Endothelial cell of umbilical vein (primary cell): ENCODE measurements around the gene NR2C2. TPM values are rescaled to one million over a fixed set of nuclear protein-coding genes. Genes with fewer than 3 reads are reported as not detected.

ENCODE experiments used
- BruUV-seq: library from RNA; stranded (reverse); fragments of 400-500 nt; replicated peaks from 2 replicates; lab custom pipeline; 2021; lab: Mats Ljungman, UMichigan
- CTCF ChIA-PET: fragments of 300-600, 350-600 bp; sonication (Branson Sonifier 250); formaldehyde crosslinking; loops from one replicate; lab custom pipeline; 2021; ENCODE audit warnings: antibody characterized with exemption, inconsistent platforms; lab: Charles Lee
- POLR2A ChIA-PET: fragments of 300-600, 350-600 bp; sonication (Branson Sonifier 250); formaldehyde crosslinking; loops from one replicate; lab custom pipeline; 2021; ENCODE audit warnings: antibody characterized with exemption, inconsistent platforms; lab: Charles Lee
- DNase-seq: peaks from one replicate; pipeline ENCODE4 v3.0.0-alpha.2; 2011; ENCODE audit warnings: low read depth, low spot score
- FAIRE-seq: peaks from 2 replicates; lab custom pipeline; 2011; peaks lifted over from hg19 to GRCh38; lab: Jason Lieb, UNC
- H2AFZ ChIP-seq: 2 replicates; pipeline ENCODE4 v1.6.0; 2012; ENCODE audit warnings: low read depth, low read length, control low read depth, inconsistent platforms
- H3K27ac ChIP-seq: 2 replicates; pipeline ENCODE4 v1.5.1; 2011; ENCODE audit warnings: low read depth, mild to moderate bottlenecking, control low read depth, low read length, moderate library complexity; ENCODE audit not compliant: insufficient read depth
- H3K27me3 ChIP-seq, 2 experiments: 2 replicates each; pipeline versions ENCODE4 v1.6.0 to v1.6.1; 2011; ENCODE audit warnings: low read length in 2 of 2, mixed read lengths in 1 of 2; ENCODE audit not compliant: control insufficient read depth in 2 of 2, insufficient read depth in 2 of 2
- H3K36me3 ChIP-seq, 2 experiments: 2 replicates in 1 of 2; 3 replicates in 1 of 2; pipeline ENCODE4 v1.5.1; 2011; ENCODE audit warnings: low read length in 2 of 2, mild to moderate bottlenecking in 1 of 2, moderate library complexity in 1 of 2; ENCODE audit not compliant: control insufficient read depth in 2 of 2, insufficient read depth in 2 of 2; ENCODE audit errors: extremely low read depth in 1 of 2
- H3K4me1 ChIP-seq: 3 replicates; pipeline ENCODE4 v1.5.1; 2011; ENCODE audit warnings: mild to moderate bottlenecking, low read length; ENCODE audit not compliant: control insufficient read depth, insufficient read depth; ENCODE audit errors: extremely low read depth
- H3K4me2 ChIP-seq: 2 replicates; pipeline ENCODE4 v1.6.1; 2011; ENCODE audit warnings: low read length, control low read depth, mixed read lengths; ENCODE audit not compliant: insufficient read depth
- H3K4me3 ChIP-seq, 3 experiments: fragments of 200-600 bp in 1 of 3; sonication (generic), shearing (Covaris generic) in 1 of 3; replicated peaks in 1 of 3; 2 replicates each; pipeline ENCODE4 v1.5.1; 2011 to 2016; ENCODE audit warnings: control low read depth in 3 of 3, low read length in 3 of 3, mild to moderate bottlenecking in 2 of 3, inconsistent platforms in 1 of 3, low read depth in 1 of 3, moderate library complexity in 1 of 3; ENCODE audit not compliant: insufficient read depth in 1 of 3
- H3K79me2 ChIP-seq: 2 replicates; pipeline ENCODE4 v1.6.0; 2012; ENCODE audit warnings: low read length, inconsistent platforms; ENCODE audit not compliant: control insufficient read depth, insufficient read depth
- H3K9ac ChIP-seq: replicated peaks from 2 replicates; pipeline ENCODE3; 2011; ENCODE audit warnings: low read length, control low read depth; ENCODE audit not compliant: insufficient read depth; ENCODE audit errors: extremely low read depth
- H3K9me1 ChIP-seq: replicated peaks from 3 replicates; pipeline ENCODE4 v1.6.0; 2011; ENCODE audit warnings: mild to moderate bottlenecking, low read length; ENCODE audit not compliant: control insufficient read depth, insufficient read depth; ENCODE audit errors: extremely low read depth
- H3K9me3 ChIP-seq: replicated peaks from 2 replicates; pipeline ENCODE4 v1.5.1; 2012; ENCODE audit warnings: low read length, inconsistent platforms; ENCODE audit not compliant: control insufficient read depth, insufficient read depth
- H4K20me1 ChIP-seq: replicated peaks from 2 replicates; pipeline ENCODE3; 2011; ENCODE audit warnings: mild to moderate bottlenecking, low read length; ENCODE audit not compliant: control insufficient read depth, insufficient read depth; ENCODE audit errors: extremely low read depth
- FOS ChIP-seq: IDR thresholded peaks from 2 replicates; pipeline ENCODE4 v1.6.1; 2011; ENCODE audit warnings: mild to moderate bottlenecking, low read length, moderate library complexity, borderline replicate concordance; ENCODE audit not compliant: insufficient read depth
- MYC ChIP-seq: IDR thresholded peaks from one replicate; pipeline ENCODE4 v1.6.1; 2011; ENCODE audit warnings: mild to moderate bottlenecking, low read depth, low read length
- POLR2AphosphoS5 ChIP-seq: IDR thresholded peaks from 2 replicates; pipeline ENCODE4 v1.6.1; 2012; ENCODE audit warnings: low read depth, mild to moderate bottlenecking, control low read depth, low read length, moderate library complexity; ENCODE audit not compliant: insufficient read depth
- dilution Hi-C: fragments of 300-500 bp; cut with MboI; formaldehyde crosslinking; loops from one replicate; pipeline ENCODE4 v1.15.0; 2019; ENCODE audit warnings: low sequenced_read_pairs; ENCODE audit not compliant: extremely low pct_ligation_motif_present
- intact Hi-C: fragments of 100-400 bp; cut with micrococcal nuclease; formaldehyde crosslinking; loops from one replicate; pipeline ENCODE4 v1.10.0; 2022
- polyA plus RNA-seq, 4 experiments: library from polyadenylated mRNA; depleted of rRNA in 3 of 4; stranded (reverse) in 3 of 4; unstranded in 1 of 4; fragments of >200 nt; gene quantifications; 2 replicates each; pipeline versions ENCODE4 v1.2.1 to v1.2.3, GENCODE V29; 2011 to 2012; ENCODE audit warnings: missing spikeins in 1 of 4
- total RNA-seq: library from RNA; stranded (reverse); gene quantifications from 2 replicates; pipeline ENCODE4 v1.2.3, GENCODE V29; 2021
- TF ChIP-seq, protein P1 (sequence below), 2 donors: IDR thresholded peaks; 1 replicate in 1 of 2; 2 replicates in 1 of 2; pipeline ENCODE4 v1.5.1; 2011; ENCODE audit warnings: low read length in 2 of 2, mild to moderate bottlenecking in 2 of 2, moderate library complexity in 2 of 2, control low read depth in 1 of 2, inconsistent platforms in 1 of 2, low read depth in 1 of 2; ENCODE audit not compliant: insufficient read depth in 1 of 2; ENCODE audit errors: extremely low read depth in 1 of 2

The NR2C2 gene
- total and polyA plus RNA-seq, 2 donors (not counting 3 experiments of a cell fraction or from before 2014, with no cell fraction given) = 20.3 to 59.8 TPM

DNA sequence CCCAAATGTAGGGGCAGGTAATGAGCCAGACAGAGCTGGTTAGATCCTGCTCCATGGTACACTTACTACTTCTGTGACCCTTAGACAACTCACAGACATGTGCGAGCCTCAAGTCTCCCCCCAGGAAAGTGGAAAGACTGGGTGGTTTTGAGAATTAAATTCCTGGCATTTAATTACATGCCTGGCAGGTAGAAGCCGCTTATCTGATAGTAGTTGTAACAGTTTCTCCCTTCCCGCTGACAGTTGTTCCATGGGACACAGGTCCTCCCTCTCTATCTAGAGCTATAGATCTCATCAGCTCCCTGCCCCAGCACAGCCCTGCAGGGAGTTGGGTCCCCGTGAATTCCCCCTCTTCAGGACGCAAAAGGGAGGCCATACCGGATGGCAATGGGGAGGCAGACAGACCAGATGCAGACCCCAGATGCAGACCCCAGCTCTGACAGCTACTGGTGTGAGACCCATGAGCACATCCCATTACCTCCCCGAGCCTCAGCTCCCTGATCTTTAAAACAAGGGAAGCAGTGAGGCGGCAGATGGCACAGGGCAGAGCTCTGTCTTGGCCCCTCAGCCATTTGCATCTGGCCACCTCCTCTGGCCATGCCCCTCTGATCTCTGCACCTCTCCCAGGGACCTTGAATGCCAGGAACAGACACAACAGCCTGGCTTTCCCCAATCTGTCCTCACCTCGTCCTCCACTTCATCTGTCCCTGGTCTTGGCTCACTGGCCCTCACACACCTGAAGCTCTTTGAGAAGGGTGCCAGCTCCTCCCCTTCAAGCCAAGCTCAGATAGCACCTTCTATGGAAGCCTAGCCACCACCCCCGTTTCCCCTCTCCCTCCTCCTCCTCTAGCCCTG is 34.1 kb upstream of the NR2C2 start:
- H3K9me3 ChIP-seq = no peaks in the 10 kb centered on the region
- H3K4me1 ChIP-seq = no peaks in the 10 kb centered on the region
- DNase-seq = no peak
- CTCF ChIA-PET = interaction anchor here (0.8 to 1.5 kb wide), 5 partner anchors 8 to 240 kb away, joined by 4 to 8 read pairs (median 4); no protein-coding TSS in a partner anchor
- no TSS peak for BruUV-seq
- no peak overlapping the region for H3K4me2 ChIP-seq
- no peaks in the 10 kb centered on the region for H3K27me3 ChIP-seq
- no peak for FAIRE-seq
- POLR2A ChIA-PET = no interaction called here
- no peaks in the 10 kb centered on the region for H4K20me1 ChIP-seq
- no peaks in the 10 kb centered on the region for H3K9me1 ChIP-seq
- TF ChIP-seq FOS (no peak), MYC (no peak), POLR2AphosphoS5 (no peak)
- TF ChIP-seq, protein P1, sequence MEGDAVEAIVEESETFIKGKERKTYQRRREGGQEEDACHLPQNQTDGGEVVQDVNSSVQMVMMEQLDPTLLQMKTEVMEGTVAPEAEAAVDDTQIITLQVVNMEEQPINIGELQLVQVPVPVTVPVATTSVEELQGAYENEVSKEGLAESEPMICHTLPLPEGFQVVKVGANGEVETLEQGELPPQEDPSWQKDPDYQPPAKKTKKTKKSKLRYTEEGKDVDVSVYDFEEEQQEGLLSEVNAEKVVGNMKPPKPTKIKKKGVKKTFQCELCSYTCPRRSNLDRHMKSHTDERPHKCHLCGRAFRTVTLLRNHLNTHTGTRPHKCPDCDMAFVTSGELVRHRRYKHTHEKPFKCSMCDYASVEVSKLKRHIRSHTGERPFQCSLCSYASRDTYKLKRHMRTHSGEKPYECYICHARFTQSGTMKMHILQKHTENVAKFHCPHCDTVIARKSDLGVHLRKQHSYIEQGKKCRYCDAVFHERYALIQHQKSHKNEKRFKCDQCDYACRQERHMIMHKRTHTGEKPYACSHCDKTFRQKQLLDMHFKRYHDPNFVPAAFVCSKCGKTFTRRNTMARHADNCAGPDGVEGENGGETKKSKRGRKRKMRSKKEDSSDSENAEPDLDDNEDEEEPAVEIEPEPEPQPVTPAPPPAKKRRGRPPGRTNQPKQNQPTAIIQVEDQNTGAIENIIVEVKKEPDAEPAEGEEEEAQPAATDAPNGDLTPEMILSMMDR (IDR thresholded peaks at IDR 0.05; ENCODE audit: extremely low read depth in 1 of 2, insufficient read depth in 1 of 2, low read depth in 1 of 2, low read length in 2 of 2) = no peak
- H3K27ac ChIP-seq = no peak overlapping the region
- peaks cover 0 to 50% of the 10 kb centered on the region in 2 experiments for H3K36me3 ChIP-seq
- dilution Hi-C loops (no loop called here), intact Hi-C loops (no loop called here)
- no peaks in the 10 kb centered on the region for H3K79me2 ChIP-seq
- H3K4me3 ChIP-seq = no peak overlapping the region
- no peak overlapping the region for H3K9ac ChIP-seq
- H2AFZ ChIP-seq = no peak overlapping the region
